GM21528 (cell line): ENCODE results near the gene MAN2B2.
"Not testable (repeated sequence)": the region's sequence is repeated elsewhere in the genome, so short reads cannot be mapped to it uniquely, and the experiment has no call there.

ENCODE experiments used
- ATAC-seq: cut with Tn5 transposase; IDR thresholded peaks from one replicate; pipeline ENCODE4 v1.9.1; 2021; ENCODE audit warnings: mild to moderate bottlenecking, moderate library complexity; ENCODE audit not compliant: unreplicated experiment, low FRiP score

Gene MAN2B2

GRCh38 chr4:6613676-6614651, 39.0 kb downstream of the MAN2B2 start:
- ATAC-seq = no peak

- no peak for ATAC-seq
Measured at GRCh38 chr4:6614701-6615230, 39.8 kb downstream of the MAN2B2 start.

- ATAC-seq = no peak
Measured at GRCh38 chr4:6616087-6616995, 41.4 kb downstream of the MAN2B2 start.

GRCh38 chr4:6617246-6617645, 42.3 kb downstream of the MAN2B2 start:
- ATAC-seq = no peak

GRCh38 chr4:6618386-6619115, 43.6 kb downstream of the MAN2B2 start:
- ATAC-seq = no peak

- no peak for ATAC-seq
Measured at GRCh38 chr4:6619116-6619465, 44.1 kb downstream of the MAN2B2 start.

GRCh38 chr4:6619466-6620255, 44.7 kb downstream of the MAN2B2 start:
- no peak for ATAC-seq

- ATAC-seq = no peak
Measured at GRCh38 chr4:6620296-6620695, 45.3 kb downstream of the MAN2B2 start.

GRCh38 chr4:6620891-6621555, 46.0 kb downstream of the MAN2B2 start:
- ATAC-seq = no peak

- no peak for ATAC-seq
Measured at GRCh38 chr4:6621556-6621927, 46.6 kb downstream of the MAN2B2 start.

GRCh38 chr4:6622744-6623143, 47.8 kb downstream of the MAN2B2 start:
- ATAC-seq = no peak

GRCh38 chr4:6625256-6625655, 50.3 kb downstream of the MAN2B2 start:
- no peak for ATAC-seq

- no peak for ATAC-seq
Measured at GRCh38 chr4:6626066-6626465, 51.1 kb downstream of the MAN2B2 start.

GRCh38 chr4:6627832-6628231, 52.8 kb downstream of the MAN2B2 start:
- ATAC-seq = no peak

GRCh38 chr4:6628484-6628883, 53.5 kb downstream of the MAN2B2 start:
- not testable (repeated sequence) for ATAC-seq

GRCh38 chr4:6632125-6632524, 57.1 kb downstream of the MAN2B2 start:
- ATAC-seq = no peak

GRCh38 chr4:6633091-6633906, 58.3 kb downstream of the MAN2B2 start:
- ATAC-seq = no peak

GRCh38 chr4:6634746-6635145, 59.8 kb downstream of the MAN2B2 start:
- no peak for ATAC-seq
